HG02938 (cell line): ENCODE data around the gene SIDT2.
"Not testable (repeated sequence)": the region's sequence is repeated elsewhere in the genome, so short reads cannot be mapped to it uniquely, and the experiment has no call there.

Experiments used
- ATAC-seq: cut with Tn5 transposase; IDR thresholded peaks from one replicate; pipeline ENCODE4 v1.9.1; 2021; ENCODE audit warnings: mild to moderate bottlenecking, moderate library complexity; ENCODE audit not compliant: unreplicated experiment

SIDT2 gene

GRCh38 chr11:117171404-117172061 is 7.0 kb upstream of the SIDT2 start:
- no peak for ATAC-seq

DNA sequence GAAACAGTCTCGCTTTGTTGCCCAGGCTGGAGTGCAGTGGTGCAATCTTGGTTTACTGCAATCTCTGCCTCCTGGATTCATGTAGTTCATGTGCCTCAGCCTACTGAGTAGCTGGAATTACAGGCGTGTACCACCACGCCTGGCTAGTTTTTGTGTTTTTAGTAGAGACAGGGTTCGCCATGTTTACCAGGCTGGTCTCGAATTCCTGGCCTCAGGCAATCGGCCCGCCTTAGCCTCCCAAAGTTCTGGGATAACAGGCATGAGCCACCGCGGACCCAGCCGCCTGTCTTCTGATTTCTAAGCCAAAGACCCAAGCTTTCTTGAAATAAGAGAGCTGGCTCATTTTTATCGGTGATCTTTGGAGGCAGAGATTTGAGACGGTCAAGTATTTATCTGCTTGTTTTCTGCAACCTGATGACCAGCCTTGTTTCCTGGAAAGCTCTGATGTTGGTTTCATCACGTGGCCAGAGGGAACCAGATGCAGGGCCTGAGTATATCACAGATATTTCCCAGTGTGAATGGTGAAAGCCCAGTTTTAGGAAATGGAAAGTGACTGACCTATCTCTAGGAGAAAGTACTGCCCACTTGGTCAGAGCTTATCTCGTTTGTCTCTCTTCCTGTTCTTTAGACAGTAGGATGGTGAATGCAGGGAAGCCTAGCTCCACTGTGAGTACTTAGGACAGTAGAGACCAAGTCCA is 5.7 kb upstream of the SIDT2 start:
- ATAC-seq: no peak

- ATAC-seq: no peak
These were observed 3.4 kb upstream of the SIDT2 start for GRCh38 chr11:117175104-117175503.

DNA sequence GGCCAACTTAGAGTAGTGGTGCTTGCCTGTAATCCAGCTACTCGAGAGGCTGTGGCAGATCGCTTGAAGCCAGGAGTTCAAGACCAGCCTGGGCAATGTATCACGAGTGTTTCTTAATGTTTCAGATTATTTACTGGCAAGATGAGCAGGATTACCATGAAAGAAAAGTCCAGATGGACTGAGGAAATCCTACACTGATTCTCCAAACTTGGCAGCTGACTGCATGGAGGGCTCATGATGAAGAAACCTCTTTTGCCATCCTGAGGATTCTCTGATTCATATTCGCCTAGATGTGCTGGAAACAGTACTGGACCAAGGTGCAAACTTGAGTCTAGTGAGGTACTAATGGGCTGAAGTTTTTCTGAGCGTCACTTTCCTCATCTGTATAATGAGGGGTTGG is 2.8 kb upstream of the SIDT2 start:
- ATAC-seq: no peak

DNA sequence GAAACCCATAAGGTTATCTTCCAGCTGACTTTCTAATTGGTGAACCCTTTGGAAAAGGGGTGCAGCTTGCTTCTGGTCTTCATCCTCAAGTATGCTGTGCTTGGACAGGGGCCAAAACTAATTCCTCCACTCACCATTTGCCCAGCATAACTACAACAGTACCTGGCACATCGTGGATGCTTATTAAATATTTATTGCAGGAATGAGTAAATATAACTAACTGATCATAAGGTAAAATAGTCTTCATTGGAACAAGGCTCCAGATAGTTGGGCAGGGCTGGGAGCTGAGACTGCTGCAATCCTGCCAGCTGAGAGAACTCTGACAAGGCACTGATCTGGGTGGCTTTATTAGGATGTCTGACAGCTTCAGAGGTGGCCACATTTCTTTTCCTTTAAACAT is 2.4 kb upstream of the SIDT2 start:
- no peak for ATAC-seq

DNA sequence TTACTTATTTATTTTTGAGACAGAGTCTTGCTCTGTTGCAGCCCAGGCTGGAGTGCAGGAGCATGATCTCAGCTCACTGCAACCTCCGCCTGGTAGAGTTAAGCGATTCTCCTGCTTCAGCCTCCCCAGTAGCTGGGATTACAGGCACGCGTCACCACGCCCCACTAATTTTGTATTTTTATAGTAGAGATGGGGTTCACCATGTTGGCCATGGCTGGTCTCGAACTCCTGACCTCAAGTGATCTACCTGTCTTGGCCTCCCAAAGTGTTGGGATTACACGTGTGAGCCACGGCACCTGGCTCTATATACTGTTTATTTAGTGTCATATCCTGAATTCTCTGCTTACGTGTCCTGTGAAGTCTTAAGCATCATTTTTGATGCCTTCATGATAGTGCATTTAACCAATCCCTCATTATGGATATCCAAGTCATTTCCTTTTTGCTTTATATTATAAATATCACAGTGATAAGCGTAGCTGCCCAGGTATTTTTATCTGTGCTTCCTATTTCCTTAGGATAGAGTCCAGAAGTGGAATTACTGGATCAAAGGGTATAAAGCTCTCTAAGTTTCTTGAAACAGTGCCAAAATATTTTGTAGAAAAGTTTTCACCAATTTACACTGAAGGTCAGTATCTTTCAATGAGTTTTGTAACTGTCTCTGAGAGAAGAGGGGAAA is 871 bp upstream of the SIDT2 start:
- no peak for ATAC-seq

DNA sequence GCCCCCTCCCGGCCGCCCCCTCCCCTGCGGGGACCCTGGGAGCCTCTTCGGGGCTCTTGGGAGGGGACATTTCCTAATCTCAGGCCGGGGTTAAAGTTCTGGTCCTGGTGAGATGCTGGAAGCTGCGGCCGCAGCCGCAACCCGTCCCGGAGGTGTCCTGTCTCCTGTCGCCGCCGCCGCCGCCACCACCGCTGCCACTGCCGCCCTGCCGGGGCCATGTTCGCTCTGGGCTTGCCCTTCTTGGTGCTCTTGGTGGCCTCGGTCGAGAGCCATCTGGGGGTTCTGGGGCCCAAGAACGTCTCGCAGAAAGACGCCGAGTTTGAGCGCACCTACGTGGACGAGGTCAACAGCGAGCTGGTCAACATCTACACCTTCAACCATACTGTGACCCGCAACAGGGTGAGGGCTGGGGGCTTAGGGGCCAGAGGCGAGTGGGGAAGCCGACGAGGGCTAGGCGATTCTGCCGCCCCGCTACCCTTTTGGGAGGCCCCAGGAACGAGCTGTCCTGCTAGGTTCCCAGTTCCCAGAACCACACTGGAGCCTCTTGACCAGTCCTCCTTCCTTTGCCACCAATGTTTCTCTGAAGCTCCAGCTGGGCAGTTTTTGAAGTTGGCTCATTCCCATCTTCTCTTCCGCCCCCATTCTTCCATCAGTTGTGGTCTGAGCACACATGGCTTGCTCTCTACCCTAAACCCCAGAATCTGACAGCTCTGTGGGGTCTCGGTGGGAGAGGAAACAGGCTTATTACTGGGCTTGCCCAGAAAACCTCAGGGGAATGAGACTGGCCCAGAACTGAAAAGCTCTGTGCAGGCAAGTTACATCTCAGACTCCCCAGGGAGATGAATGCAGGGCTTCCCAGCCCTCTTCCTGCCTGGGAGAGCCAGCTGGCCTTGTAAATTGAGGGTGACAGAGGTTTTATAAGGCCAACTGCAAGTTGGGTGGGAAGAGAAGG is 781 bp downstream of the SIDT2 start:
- ATAC-seq: peak; percentile 19

GRCh38 chr11:117180020-117180419 is 1.5 kb downstream of the SIDT2 start:
- no peak for ATAC-seq

DNA sequence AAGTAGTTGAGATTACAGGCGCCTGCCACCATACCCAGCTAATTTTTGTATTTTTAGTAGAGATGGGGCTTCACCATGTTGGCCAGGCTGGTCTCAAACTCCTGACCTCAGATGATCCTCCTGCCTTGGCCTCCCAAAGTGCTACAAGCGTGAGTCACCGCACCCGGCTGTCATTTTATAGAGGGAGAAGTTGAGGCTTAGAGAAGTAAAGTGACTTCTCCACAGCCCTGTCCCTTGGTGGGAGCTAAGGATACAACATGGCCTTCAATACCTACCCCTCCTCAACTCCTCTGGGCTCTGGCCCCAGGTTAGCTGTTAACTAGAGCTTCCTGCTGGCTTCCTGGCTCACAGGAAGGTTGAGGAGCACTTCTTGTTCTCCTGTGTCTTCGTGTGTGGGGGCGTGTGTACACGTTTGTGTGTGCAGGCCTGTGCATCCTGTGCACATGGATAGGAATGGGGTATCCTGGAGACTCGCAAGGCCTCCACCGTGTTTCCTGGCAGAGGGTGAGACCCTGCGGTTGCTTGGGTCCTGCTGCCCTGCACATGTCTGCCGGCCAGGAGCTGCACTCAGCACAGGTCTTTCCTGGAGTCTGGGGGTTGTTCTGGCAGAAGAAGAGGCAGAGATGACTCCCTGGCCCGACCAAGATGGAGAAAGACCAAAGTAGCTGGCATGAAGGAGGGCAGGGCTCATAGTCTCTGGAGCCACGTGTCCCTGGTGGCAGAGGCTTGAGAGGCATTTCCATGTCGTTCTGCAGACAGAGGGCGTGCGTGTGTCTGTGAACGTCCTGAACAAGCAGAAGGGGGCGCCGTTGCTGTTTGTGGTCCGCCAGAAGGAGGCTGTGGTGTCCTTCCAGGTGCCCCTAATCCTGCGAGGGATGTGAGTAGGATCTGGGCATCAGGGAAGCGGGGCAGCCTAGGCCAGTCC is 2.4 kb downstream of the SIDT2 start:
- no peak for ATAC-seq

DNA sequence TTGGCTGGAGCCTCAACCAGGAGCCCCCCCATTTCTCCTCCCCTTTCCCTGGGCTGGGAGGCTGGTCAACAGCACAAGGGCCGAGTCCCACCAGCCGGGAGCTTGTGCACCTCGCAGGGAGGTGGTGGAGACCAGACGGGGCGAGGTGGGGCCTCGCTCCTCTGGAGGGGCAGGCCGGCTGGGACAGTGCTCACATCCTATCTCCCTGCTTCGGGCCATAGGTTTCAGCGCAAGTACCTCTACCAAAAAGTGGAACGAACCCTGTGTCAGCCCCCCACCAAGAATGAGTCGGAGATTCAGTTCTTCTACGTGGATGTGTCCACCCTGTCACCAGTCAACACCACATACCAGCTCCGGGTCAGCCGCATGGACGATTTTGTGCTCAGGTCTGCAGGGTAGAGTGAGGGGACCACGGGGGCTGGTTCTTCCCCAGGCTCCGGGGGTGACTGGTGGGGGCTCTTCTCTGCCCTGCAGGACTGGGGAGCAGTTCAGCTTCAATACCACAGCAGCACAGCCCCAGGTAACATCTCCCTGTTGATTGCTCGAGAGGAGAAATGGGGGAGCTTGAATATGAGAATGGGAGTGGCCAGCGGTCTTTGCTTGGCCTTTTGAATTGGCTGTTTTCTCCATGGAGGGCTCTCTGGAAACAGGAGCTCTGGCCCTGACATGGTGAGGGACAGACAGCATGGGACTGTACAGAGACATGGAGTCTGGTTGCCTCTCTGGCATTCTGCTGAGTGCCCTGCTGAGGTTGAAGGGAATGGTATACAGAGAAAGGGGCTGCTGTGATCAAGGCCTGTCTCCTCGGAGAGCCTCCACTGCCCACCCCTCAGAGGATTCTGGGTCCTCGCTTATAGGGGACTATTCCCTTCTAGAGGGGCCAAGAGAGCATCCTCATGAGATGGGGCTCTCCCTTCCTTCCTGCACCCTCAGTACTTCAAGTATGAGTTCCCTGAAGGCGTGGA is 3.3 kb downstream of the SIDT2 start:
- no peak for ATAC-seq

DNA sequence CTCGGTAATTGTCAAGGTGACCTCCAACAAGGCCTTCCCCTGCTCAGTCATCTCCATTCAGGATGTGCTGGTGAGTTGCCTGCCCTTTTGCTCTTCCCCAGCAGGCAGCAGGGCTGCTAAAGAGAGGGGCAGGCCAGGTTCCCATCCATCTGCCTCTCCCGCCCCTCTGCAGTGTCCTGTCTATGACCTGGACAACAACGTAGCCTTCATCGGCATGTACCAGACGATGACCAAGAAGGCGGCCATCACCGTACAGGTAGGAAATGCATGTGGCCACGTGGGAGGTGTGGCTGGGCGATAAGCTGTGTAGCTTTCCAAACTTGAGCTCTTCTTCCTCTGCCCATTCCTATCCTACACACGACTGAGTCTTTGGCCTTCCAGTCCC is 4.0 kb downstream of the SIDT2 start:
- ATAC-seq: no peak

- not testable (repeated sequence) for ATAC-seq
These were observed 4.6 kb downstream of the SIDT2 start for GRCh38 chr11:117183178-117183577.

DNA sequence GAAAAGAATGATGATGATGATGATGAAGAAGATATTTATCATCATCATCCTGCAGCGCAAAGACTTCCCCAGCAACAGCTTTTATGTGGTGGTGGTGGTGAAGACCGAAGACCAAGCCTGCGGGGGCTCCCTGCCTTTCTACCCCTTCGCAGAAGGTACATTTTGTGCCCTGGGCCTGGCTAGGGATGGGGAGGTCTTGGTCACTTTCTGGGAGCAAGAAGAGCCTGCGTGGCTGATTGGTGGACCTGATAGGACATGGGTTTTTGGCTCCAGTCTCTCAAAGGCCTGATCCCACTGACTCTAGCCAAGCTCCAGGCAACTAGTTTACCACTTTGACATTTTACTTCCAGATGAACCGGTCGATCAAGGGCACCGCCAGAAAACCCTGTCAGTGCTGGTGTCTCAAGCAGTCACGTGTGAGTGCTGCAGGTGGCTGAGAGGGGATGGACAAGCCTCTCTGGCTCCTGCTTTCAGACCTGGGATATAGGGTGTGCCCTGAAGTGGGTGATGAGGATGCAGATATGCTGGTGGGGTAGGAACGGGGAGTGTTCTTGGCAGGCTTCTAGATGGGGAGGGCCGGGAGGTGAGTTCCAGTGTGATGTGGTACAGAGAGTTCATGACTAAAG is 5.3 kb downstream of the SIDT2 start:
- ATAC-seq: no peak

DNA sequence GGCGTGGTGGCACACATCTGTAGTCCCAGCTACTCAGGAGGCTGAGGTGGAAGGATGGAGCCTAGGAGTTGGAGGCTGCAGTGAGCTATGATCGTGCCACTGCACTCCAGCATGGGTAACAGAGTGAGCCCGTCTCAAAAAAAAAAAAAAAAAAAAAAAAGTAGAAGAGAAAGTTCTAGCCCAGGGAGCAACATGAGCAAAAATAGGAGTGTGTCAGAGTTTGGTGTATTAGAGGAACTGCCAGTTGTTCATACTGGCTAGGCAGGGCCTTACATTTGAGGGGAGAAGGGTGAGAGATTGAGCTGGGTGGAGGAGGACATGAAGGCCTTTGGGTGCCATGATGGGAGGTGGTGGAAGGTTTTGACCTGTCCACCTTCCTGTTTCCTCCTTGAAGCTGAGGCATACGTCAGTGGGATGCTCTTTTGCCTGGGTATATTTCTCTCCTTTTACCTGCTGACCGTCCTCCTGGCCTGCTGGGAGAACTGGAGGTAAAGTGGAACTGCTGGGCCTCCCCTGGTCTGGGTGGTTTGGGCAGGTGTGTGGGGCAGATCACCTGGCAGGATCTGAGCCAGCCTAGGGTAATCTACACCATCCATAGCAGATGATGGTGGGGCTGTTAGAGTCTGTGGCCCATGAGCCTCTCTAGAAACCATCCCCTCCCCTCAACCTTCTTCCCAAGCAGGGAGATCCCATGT is 7.3 kb downstream of the SIDT2 start:
- ATAC-seq: no peak

GRCh38 chr11:117186431-117186761 is 7.9 kb downstream of the SIDT2 start:
- no peak for ATAC-seq

DNA sequence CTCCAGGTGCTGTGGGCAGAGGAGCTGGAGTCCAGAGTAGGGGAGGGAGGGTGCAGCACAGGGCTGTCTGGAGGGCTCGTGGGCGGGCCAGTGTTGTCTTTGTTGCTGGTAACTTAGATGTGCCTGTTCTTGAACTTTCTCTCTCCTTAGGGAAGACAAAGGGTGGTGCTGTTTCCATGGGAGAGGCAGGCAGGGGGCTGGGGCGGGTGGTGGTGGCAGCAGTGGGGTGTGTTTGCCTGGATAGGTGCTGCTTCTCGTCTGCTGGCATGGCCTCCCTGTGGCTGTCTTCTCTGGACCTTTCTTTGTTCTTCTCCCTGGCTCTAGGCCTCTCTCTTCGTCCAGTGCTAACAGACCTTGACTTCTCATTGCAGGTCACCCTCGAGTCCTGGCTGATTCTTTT is 8.5 kb downstream of the SIDT2 start:
- ATAC-seq: no peak

- no peak for ATAC-seq
These were observed 8.9 kb downstream of the SIDT2 start for GRCh38 chr11:117187428-117187798.
